Measurements from ENCODE around the gene NDUFB5.

GRCh38 chr3:179666030-179666429 lies 61.4 kb downstream of the NDUFB5 start:
- TF ChIP-seq CTCF (IDR thresholded peaks at IDR 0.05) (no peak), GABPB1 (CRISPR knock-in tag; IDR thresholded peaks at IDR 0.05) (no peak), CBFB (CRISPR knock-in tag; IDR thresholded peaks at IDR 0.05; ENCODE audit: low read depth) (no peak), STAT6 (CRISPR knock-in tag; conservative IDR thresholded peaks at IDR 0.05; ENCODE audit: low read depth) (no peak), TCF7 (CRISPR knock-in tag; IDR thresholded peaks at IDR 0.05; ENCODE audit: low read depth) (no peak)

Measured in WTC11 (cell line).